HEK293 (cell line): Measurements from ENCODE around the gene FBXO34.

ENCODE experiments used
- SP2 ChIP-seq: fragments of 450-650 bp; formaldehyde crosslinking; IDR thresholded peaks from 2 replicates; pipeline ENCODE4 v1.5.1; 2016; ENCODE audit warnings: missing biosample characterization, missing genetic modification characterization
- ZBTB7A ChIP-seq: fragments of 450-650 bp; formaldehyde crosslinking; IDR thresholded peaks from 2 replicates; pipeline ENCODE4 v1.5.1; 2016; ENCODE audit warnings: low read depth, missing biosample characterization, missing genetic modification characterization
- ZNF133 ChIP-seq: fragments of 450-650 bp; formaldehyde crosslinking; IDR thresholded peaks from 2 replicates; pipeline ENCODE4 v1.5.1; 2016; ENCODE audit warnings: missing biosample characterization, missing genetic modification characterization
- ZNF175 ChIP-seq: fragments of 450-650 bp; formaldehyde crosslinking; IDR thresholded peaks from 2 replicates; pipeline ENCODE4 v1.5.1; 2016; ENCODE audit warnings: missing biosample characterization, missing genetic modification characterization
- ZNF248 ChIP-seq: fragments of 450-650 bp; formaldehyde crosslinking; IDR thresholded peaks from 2 replicates; pipeline ENCODE4 v1.5.1; 2017; ENCODE audit warnings: missing biosample characterization, missing genetic modification characterization
- ZNF629 ChIP-seq: fragments of 450-650 bp; formaldehyde crosslinking; IDR thresholded peaks from 2 replicates; pipeline ENCODE4 v1.5.1; 2017; ENCODE audit warnings: missing biosample characterization, missing genetic modification characterization
- TF ChIP-seq, protein P1 (sequence below): IDR thresholded peaks from 2 replicates; pipeline ENCODE4 v1.6.1; 2011; ENCODE audit warnings: mild to moderate bottlenecking, low read depth, low read length, borderline replicate concordance
- TF ChIP-seq, protein P2 (sequence below): fragments of 450-650 bp; formaldehyde crosslinking; IDR thresholded peaks from 2 replicates; pipeline ENCODE4 v1.5.1; 2016; ENCODE audit warnings: missing biosample characterization, missing genetic modification characterization
- TF ChIP-seq, protein P3 (sequence below): fragments of 450-650 bp; formaldehyde crosslinking; IDR thresholded peaks from 2 replicates; pipeline ENCODE4 v1.5.1; 2016; ENCODE audit warnings: missing biosample characterization, missing genetic modification characterization
- TF ChIP-seq, protein P4 (sequence below): fragments of 450-650 bp; formaldehyde crosslinking; IDR thresholded peaks from 2 replicates; pipeline ENCODE4 v1.5.1; 2016; ENCODE audit warnings: missing biosample characterization, missing genetic modification characterization
- TF ChIP-seq, protein P5 (sequence below): fragments of 450-650 bp; formaldehyde crosslinking; IDR thresholded peaks from 2 replicates; pipeline ENCODE4 v1.5.1; 2016; ENCODE audit warnings: missing biosample characterization, missing genetic modification characterization
- TF ChIP-seq, protein P6 (sequence below): fragments of 450-650 bp; formaldehyde crosslinking; IDR thresholded peaks from 2 replicates; pipeline ENCODE4 v1.5.1; 2016; ENCODE audit warnings: missing biosample characterization, missing genetic modification characterization

DNA sequence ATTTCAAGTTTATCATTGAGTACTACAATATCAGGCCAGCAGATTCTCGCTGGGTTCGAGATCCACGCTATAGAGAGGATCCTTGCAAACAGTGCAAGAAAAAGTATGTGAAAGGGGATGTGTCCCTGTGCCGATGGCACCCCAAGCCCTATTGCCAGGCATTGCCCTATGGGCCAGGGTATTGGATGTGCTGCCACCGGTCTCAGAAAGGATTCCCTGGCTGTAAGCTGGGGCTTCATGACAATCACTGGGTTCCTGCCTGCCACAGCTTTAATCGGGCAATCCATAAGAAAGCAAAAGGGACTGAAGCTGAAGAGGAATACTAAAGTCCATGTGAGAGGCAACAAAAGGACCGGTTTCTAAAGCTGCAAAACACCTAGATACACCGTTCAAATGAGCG lies 81.0 kb downstream of the FBXO34 start:
- TF ChIP-seq ZNF629 (tag by site-specific recombination) (no peak), ZNF248 (no peak), ZBTB7A (tag by site-specific recombination) (no peak), ZNF175 (tag by site-specific recombination) (no peak), ZNF133 (tag by site-specific recombination) (no peak), SP2 (tag by site-specific recombination) (no peak)
- TF ChIP-seq, protein P1, sequence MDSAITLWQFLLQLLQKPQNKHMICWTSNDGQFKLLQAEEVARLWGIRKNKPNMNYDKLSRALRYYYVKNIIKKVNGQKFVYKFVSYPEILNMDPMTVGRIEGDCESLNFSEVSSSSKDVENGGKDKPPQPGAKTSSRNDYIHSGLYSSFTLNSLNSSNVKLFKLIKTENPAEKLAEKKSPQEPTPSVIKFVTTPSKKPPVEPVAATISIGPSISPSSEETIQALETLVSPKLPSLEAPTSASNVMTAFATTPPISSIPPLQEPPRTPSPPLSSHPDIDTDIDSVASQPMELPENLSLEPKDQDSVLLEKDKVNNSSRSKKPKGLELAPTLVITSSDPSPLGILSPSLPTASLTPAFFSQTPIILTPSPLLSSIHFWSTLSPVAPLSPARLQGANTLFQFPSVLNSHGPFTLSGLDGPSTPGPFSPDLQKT: no peak
- TF ChIP-seq, protein P2, sequence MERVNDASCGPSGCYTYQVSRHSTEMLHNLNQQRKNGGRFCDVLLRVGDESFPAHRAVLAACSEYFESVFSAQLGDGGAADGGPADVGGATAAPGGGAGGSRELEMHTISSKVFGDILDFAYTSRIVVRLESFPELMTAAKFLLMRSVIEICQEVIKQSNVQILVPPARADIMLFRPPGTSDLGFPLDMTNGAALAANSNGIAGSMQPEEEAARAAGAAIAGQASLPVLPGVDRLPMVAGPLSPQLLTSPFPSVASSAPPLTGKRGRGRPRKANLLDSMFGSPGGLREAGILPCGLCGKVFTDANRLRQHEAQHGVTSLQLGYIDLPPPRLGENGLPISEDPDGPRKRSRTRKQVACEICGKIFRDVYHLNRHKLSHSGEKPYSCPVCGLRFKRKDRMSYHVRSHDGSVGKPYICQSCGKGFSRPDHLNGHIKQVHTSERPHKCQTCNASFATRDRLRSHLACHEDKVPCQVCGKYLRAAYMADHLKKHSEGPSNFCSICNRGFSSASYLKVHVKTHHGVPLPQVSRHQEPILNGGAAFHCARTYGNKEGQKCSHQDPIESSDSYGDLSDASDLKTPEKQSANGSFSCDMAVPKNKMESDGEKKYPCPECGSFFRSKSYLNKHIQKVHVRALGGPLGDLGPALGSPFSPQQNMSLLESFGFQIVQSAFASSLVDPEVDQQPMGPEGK (tag by site-specific recombination): no peak
- TF ChIP-seq, protein P3, sequence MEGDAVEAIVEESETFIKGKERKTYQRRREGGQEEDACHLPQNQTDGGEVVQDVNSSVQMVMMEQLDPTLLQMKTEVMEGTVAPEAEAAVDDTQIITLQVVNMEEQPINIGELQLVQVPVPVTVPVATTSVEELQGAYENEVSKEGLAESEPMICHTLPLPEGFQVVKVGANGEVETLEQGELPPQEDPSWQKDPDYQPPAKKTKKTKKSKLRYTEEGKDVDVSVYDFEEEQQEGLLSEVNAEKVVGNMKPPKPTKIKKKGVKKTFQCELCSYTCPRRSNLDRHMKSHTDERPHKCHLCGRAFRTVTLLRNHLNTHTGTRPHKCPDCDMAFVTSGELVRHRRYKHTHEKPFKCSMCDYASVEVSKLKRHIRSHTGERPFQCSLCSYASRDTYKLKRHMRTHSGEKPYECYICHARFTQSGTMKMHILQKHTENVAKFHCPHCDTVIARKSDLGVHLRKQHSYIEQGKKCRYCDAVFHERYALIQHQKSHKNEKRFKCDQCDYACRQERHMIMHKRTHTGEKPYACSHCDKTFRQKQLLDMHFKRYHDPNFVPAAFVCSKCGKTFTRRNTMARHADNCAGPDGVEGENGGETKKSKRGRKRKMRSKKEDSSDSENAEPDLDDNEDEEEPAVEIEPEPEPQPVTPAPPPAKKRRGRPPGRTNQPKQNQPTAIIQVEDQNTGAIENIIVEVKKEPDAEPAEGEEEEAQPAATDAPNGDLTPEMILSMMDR: no peak
- TF ChIP-seq, protein P4, sequence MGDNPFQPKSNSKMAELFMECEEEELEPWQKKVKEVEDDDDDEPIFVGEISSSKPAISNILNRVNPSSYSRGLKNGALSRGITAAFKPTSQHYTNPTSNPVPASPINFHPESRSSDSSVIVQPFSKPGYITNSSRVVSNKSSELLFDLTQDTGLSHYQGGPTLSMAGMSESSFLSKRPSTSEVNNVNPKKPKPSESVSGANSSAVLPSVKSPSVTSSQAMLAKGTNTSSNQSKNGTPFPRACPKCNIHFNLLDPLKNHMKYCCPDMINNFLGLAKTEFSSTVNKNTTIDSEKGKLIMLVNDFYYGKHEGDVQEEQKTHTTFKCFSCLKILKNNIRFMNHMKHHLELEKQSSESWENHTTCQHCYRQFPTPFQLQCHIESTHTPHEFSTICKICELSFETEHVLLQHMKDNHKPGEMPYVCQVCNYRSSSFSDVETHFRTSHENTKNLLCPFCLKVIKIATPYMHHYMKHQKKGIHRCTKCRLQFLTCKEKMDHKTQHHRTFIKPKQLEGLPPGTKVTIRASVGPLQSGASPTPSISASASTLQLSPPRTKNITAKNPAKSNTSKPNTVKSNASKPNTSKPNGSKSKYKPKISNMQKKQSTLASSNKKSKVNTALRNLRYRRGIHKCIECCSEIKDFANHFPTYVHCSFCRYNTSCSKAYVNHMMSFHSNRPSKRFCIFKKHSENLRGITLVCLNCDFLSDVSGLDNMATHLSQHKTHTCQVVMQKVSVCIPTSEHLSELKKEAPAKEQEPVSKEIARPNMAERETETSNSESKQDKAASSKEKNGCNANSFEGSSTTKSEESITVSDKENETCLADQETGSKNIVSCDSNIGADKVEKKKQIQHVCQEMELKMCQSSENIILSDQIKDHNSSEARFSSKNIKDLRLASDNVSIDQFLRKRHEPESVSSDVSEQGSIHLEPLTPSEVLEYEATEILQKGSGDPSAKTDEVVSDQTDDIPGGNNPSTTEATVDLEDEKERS (tag by site-specific recombination): no peak
- TF ChIP-seq, protein P5, sequence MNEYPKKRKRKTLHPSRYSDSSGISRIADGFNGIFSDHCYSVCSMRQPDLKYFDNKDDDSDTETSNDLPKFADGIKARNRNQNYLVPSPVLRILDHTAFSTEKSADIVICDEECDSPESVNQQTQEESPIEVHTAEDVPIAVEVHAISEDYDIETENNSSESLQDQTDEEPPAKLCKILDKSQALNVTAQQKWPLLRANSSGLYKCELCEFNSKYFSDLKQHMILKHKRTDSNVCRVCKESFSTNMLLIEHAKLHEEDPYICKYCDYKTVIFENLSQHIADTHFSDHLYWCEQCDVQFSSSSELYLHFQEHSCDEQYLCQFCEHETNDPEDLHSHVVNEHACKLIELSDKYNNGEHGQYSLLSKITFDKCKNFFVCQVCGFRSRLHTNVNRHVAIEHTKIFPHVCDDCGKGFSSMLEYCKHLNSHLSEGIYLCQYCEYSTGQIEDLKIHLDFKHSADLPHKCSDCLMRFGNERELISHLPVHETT: no peak
- TF ChIP-seq, protein P6, sequence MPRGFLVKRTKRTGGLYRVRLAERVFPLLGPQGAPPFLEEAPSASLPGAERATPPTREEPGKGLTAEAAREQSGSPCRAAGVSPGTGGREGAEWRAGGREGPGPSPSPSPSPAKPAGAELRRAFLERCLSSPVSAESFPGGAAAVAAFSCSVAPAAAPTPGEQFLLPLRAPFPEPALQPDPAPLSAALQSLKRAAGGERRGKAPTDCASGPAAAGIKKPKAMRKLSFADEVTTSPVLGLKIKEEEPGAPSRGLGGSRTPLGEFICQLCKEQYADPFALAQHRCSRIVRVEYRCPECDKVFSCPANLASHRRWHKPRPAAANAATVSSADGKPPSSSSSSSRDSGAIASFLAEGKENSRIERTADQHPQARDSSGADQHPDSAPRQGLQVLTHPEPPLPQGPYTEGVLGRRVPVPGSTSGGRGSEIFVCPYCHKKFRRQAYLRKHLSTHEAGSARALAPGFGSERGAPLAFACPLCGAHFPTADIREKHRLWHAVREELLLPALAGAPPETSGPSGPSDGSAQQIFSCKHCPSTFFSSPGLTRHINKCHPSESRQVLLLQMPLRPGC (tag by site-specific recombination): no peak
